Gastrocnemius medialis (tissue), 4 donors: ENCODE data around the gene NTS. TPM values are rescaled to one million over a fixed set of nuclear protein-coding genes. Genes with fewer than 3 reads are reported as not detected.

ENCODE experiments used
- ATAC-seq, 2 donors: fragments of 150-250 bp; one replicate each; pipeline ENCODE4 v1.9.1; 2016
- DNase-seq, 2 donors: peaks; one replicate each; pipeline ENCODE4 v3.0.0-alpha.2; 2019
- H3K27ac ChIP-seq, 4 donors: fragments of 200-600 bp; sonication (generic); 1 replicate in 1 of 4; 2 replicates in 3 of 4; pipeline ENCODE4 v1.5.1; 2016 to 2018; ENCODE audit warnings: mild to moderate bottlenecking in 2 of 4, moderate library complexity in 1 of 4
- H3K27me3 ChIP-seq, 3 donors: fragments of 200-600 bp; sonication (generic) in 2 of 3; 1 replicate in 1 of 3; 2 replicates in 2 of 3; pipeline versions ENCODE4 v1.5.1 to v1.6.0; 2016 to 2019; ENCODE audit warnings: mild to moderate bottlenecking in 1 of 3, moderate library complexity in 1 of 3
- H3K36me3 ChIP-seq, 2 donors: fragments of 200-600 bp; sonication (generic) in 1 of 2; one replicate each; pipeline ENCODE4 v1.5.1; 2017 to 2018
- H3K4me1 ChIP-seq, 2 donors: fragments of 200-600 bp; sonication (generic) in 1 of 2; one replicate each; pipeline ENCODE4 v1.5.1; 2016 to 2017; ENCODE audit warnings: mild to moderate bottlenecking in 2 of 2
- H3K4me3 ChIP-seq, 4 donors: fragments of 200-600 bp; sonication (generic) in 3 of 4; 1 replicate in 1 of 4; 2 replicates in 3 of 4; pipeline ENCODE4 v1.5.1; 2016 to 2019; ENCODE audit warnings: mild to moderate bottlenecking in 2 of 4
- H3K9me3 ChIP-seq, 3 donors: fragments of 200-600 bp; sonication (generic) in 2 of 3; 1 replicate in 1 of 3; 2 replicates in 2 of 3; pipeline ENCODE4 v1.5.1; 2016 to 2019
- CTCF ChIP-seq, 5 experiments: fragments of 450-650 bp in 3 of 5; fragments of 200-600 bp in 2 of 5; sonication (generic) in 2 of 5; IDR thresholded peaks in 4 of 5; conservative IDR thresholded peaks in 1 of 5; 1 replicate in 4 of 5; 2 replicates in 1 of 5; pipeline ENCODE4 v1.5.1; 2016 to 2019; ENCODE audit warnings: antibody characterized with exemption in 5 of 5, mild to moderate bottlenecking in 3 of 5, moderate library complexity in 3 of 5
- POLR2A ChIP-seq, 2 donors: fragments of 450-650 bp; IDR thresholded peaks; one replicate each; pipeline ENCODE4 v1.6.1; 2017; ENCODE audit warnings: antibody characterized with exemption in 2 of 2, mild to moderate bottlenecking in 2 of 2, moderate library complexity in 2 of 2
- in situ Hi-C, 4 donors: fragments of 200-750 bp; cut with MboI; loops; one replicate each; pipeline versions ENCODE4 v1.15.0 to v1.8.0; 2017; ENCODE audit warnings: low sequenced_read_pairs in 4 of 4
- intact Hi-C: fragments of 100-400 bp; cut with DNase I; formaldehyde crosslinking; loops from one replicate; pipeline ENCODE4 v1.15.1; 2023; ENCODE audit warnings: low total_unique reads
- total RNA-seq, 4 donors: library from RNA; depleted of rRNA; stranded (reverse); fragments of >200 nt; gene quantifications; one replicate each; pipeline versions ENCODE4 v1.1.0 to v1.2.3, GENCODE V29; 2016

Gene NTS
- not detected for total RNA-seq

- Histone ChIP-seq H3K27me3 (no peaks in the 10 kb centered on the region), H3K36me3 (no peaks in the 10 kb centered on the region), H3K27ac (no peak within 1 kb of the TSS), H3K4me1 (no peaks in the 10 kb centered on the region), H3K9me3 (no peaks in the 10 kb centered on the region), H3K4me3 (no peak within 1 kb of the TSS)
- in situ Hi-C loops (loop anchor here in 3 of 4 donors (10.0 to 25.0 kb wide), 2 partner anchors 387 to 409 kb away; no protein-coding TSS in a partner anchor), intact Hi-C loops (no loop called here)
- ATAC-seq (no peak), DNase-seq (no peak)
- TF ChIP-seq POLR2A (IDR thresholded peaks at IDR 0.05), result no peak
- no peak for TF ChIP-seq CTCF (IDR thresholded peaks at IDR 0.05 in 4 of 5, conservative IDR thresholded peaks at IDR 0.05 in 1 of 5)
Measured at GRCh38 chr12:85874031-85874461, at the start of gene NTS. TSS of gene NTS (plus strand) at chr12:85874295. CDS start at chr12:85874404, 109 bp downstream.

GRCh38 chr12:85825746-85826145, 48.3 kb upstream of the NTS start:
- intact Hi-C loops, result no loop called here
- in situ Hi-C loops, result no loop called here

GRCh38 chr12:85828576-85828975, 45.5 kb upstream of the NTS start:
- TF ChIP-seq POLR2A (IDR thresholded peaks at IDR 0.05), result no peak
- no peak for TF ChIP-seq CTCF (IDR thresholded peaks at IDR 0.05 in 4 of 5, conservative IDR thresholded peaks at IDR 0.05 in 1 of 5)
- Histone ChIP-seq H3K27me3 (no peaks in the 10 kb centered on the region), H3K4me1 (peaks cover 0 to 5% of the 10 kb centered on the region in 2 donors), H3K27ac (no peak overlapping the region), H3K36me3 (no peaks in the 10 kb centered on the region), H3K4me3 (no peak overlapping the region), H3K9me3 (no peaks in the 10 kb centered on the region)
- DNase-seq, result no peak
- intact Hi-C loops, result no loop called here
- in situ Hi-C loops, result no loop called here
- ATAC-seq, result no peak

More at GRCh38 chr12:85825746-85826145, 48.3 kb upstream of the NTS start:
- H3K4me1 ChIP-seq, result no peaks in the 10 kb centered on the region
- H3K27ac ChIP-seq, result no peak overlapping the region
- no peaks in the 10 kb centered on the region for H3K9me3 ChIP-seq
- H3K36me3 ChIP-seq, result no peaks in the 10 kb centered on the region
- ATAC-seq, result no peak
- H3K4me3 ChIP-seq, result no peak overlapping the region
- TF ChIP-seq CTCF (IDR thresholded peaks at IDR 0.05 in 4 of 5, conservative IDR thresholded peaks at IDR 0.05 in 1 of 5) (no peak), POLR2A (IDR thresholded peaks at IDR 0.05) (no peak)
- H3K27me3 ChIP-seq, result no peaks in the 10 kb centered on the region
- no peak for DNase-seq

GRCh38 chr12:85829391-85829790, 44.7 kb upstream of the NTS start:
- intact Hi-C loops, result no loop called here
- no peak for ATAC-seq
- H3K27me3 ChIP-seq, result no peaks in the 10 kb centered on the region
- no peak for DNase-seq
- H3K36me3 ChIP-seq, result no peaks in the 10 kb centered on the region
- no peak for TF ChIP-seq POLR2A (IDR thresholded peaks at IDR 0.05)
- no peak for TF ChIP-seq CTCF (IDR thresholded peaks at IDR 0.05 in 4 of 5, conservative IDR thresholded peaks at IDR 0.05 in 1 of 5)
- H3K27ac ChIP-seq, result no peak overlapping the region
- no peak overlapping the region for H3K4me3 ChIP-seq
- peaks cover 0 to 5% of the 10 kb centered on the region in 2 donors for H3K4me1 ChIP-seq
- no peaks in the 10 kb centered on the region for H3K9me3 ChIP-seq
- in situ Hi-C loops, result no loop called here
